T47D (cell line): ENCODE data around the gene RAB8B.

Experiments
- DNase-seq, 2 experiments: peaks; one replicate each; pipeline versions ENCODE4 v3.0.0 to v3.0.0-alpha.2; 2011 to 2012; ENCODE audit warnings: low read depth in 1 of 2, low spot score in 1 of 2
- JUND ChIP-seq: IDR thresholded peaks from 2 replicates; pipeline ENCODE4 v1.6.1; 2012; ENCODE audit warnings: low read depth
- in situ Hi-C: cut with HindIII; loops from 2 replicates; pipeline ENCODE4 v1.10.0; 2016; ENCODE audit warnings: low sequenced_read_pairs, low pct_unique_long_range_greater_than_20kb

The RAB8B gene

DNA sequence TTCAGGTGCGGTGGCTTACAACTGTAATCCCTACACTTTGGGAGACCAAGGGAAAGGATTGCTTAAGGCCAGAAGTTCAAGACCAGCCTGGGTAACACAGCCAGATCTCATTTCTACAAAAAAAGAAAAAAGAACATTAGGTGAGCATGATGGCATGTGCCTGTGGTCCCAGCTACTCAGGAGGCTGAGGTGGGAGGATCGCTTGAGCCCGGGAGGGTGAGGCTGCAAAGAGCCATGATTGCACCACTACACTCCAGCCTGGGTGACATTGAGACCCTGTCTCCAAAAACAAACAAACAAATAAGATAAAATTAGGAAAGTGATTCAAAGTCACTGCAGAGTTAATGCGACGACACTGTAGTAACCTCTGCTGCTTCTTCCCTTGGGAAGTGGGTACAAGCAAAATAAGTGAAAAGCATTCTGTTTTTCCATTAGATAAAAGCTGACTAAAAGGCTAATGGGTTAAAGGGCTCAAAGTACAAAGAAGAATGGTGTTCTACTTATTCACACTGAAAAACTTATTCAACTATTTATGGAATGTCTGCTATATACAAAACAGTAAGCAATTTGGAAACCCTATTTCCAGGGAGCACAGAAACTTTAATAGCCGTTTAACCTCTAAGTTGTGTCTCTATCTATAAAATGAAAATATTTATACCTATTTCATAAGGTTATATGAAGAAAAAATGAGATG lies 24.1 kb upstream of the RAB8B start:
- no peak for TF ChIP-seq JUND
- in situ Hi-C loops, result no loop called here
- DNase-seq, result no peak

DNA sequence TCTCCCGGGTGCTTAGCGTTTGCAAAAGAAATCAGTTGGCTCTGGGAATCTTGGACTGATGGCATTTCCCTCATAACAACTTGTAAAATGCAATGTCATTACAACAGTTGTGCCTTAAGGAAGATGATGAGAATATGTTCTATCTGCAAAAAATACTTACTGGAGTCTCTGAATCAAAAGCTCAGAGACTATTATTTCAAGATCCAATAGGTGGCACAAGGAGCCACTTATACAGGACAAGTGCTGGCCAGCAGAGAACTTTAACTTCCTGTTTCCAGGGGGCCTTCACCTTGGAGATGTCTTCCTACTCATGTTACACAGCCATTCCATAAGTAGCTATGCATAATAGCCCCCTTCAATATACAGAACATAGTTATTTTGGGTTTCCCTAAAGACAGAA lies 23.2 kb upstream of the RAB8B start:
- no peak for TF ChIP-seq JUND
- peak; percentile 23 to 57 for DNase-seq
- in situ Hi-C loops, result no loop called here

DNA sequence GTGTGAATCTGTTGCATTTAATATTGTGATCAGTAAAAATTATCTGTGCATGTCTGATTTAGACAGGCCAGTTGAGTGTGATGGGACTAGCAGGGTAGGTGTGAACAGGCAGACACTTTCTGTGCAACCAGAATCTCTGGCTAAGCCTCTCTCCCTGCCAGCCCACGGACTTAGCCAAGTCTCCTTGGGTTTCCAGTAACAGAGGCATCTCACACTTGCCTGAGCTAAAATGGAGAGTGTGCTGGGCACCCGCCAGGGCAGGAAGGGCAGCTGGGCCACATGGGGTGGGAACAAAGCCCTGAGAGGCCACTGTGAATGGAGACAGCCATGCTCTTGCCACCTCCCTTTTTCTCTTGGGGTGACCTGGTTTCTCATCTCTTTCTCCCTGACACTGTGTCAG lies 19.6 kb upstream of the RAB8B start:
- TF ChIP-seq JUND, result no peak
- in situ Hi-C loops, result no loop called here
- no peak for DNase-seq

DNA sequence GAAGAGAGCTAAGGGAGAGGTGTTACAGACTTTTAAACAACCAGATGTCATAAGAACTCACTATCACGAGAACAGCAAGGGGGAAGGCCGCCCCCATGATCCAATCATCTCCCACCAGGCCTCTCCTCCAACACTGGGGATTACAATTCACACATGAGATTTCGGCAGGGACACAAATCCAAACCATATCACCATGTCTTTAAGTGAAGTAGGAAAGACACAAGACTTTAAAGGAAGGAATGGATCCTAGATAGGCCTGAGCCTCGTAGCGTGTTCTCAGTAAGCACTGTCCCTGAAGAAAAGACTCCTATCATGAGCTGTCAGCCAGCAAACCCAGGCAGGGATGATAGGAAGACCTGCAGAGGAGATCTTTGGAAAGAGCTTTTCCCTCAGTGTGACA lies 17.0 kb upstream of the RAB8B start:
- DNase-seq, result no peak
- in situ Hi-C loops, result no loop called here
- TF ChIP-seq JUND, result no peak

DNA sequence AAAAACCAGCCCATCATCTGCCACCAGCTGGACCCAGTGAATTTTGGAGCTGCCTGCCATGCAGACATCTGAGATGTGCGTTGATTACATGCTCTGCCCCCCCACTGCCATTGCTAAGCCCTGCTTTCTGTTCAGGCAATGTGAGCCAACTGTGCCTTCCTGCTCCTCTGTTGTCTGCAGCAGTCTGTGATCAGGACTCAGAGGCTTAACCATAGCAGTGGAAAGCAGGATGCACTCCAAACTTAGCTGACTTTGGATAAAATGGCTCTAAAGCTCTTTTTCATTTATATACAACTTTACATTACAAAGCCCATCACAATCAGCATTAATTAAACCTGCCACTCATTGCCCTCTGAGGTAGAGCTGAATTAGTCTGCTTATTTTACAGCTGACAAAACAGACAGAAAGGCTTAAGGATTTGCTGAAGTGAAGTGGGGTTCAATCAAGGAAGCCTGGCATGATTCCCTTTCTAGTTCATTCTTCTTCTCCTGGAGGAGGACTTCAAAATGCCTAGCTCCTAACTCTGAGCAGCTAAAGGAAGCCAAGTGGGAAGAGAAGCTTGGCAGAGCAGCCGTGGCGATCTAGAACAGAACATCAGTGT lies 16.5 kb upstream of the RAB8B start:
- DNase-seq, result no peak
- in situ Hi-C loops, result no loop called here
- TF ChIP-seq JUND, result no peak

DNA sequence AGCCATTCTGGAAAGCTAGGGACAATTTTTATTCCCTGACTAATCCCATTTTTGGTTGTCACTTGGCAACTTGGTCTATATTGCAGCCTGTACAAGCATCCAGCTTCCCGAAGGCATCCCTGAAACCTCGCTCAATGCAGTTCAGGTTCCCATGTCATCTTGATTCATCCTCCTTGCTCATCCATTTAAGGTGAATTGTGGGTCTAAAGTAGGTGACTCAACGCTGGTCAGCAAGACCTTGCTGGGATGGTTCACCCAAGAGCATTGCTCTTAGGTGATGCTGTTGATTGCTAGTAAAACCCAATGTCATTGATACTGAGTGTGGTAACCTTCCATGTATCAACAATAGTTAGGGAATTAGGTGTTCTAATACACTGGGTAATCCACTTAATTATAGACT lies 13.1 kb upstream of the RAB8B start:
- no peak for TF ChIP-seq JUND
- in situ Hi-C loops, result no loop called here
- DNase-seq, result no peak

DNA sequence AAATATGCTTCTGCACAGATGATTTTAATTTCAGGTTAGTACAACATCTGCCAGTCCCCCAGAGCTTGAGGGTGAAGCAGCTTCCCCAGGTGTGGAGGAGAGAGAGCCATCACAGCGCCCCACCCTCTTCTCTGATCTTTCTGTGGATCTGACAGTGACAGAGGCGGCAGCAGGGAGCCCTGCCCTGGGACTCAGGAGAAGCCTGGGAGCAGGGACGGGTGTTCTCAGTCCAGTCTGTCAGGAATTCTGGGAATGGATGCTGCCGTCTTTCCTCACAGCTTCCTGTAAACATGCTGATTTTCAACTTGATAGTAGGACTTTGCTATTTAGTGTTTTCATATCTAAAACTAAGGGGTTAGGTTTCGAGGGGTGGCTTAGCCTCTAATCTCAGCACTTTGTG lies 11.4 kb upstream of the RAB8B start:
- no peak for TF ChIP-seq JUND
- in situ Hi-C loops, result no loop called here

DNA sequence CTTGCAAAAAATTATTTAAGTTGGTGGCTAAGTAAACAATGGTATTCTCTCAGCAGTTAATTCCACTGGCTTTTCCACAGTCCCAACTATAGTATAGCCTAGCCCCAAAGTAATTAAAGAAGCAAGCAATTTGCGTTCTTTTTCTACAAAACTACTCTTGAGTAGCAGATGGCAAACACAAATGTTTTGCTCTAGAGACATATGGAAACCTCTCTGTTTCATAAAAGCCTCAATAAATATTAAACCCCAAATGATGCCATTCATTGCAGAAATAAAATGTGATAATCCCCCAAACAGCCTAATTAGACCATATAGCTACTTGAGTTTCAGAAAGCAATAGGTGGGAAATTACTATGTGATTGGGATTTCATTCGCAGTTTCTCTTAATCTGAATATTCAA lies 8.7 kb upstream of the RAB8B start:
- no peak for TF ChIP-seq JUND
- in situ Hi-C loops, result no loop called here
- DNase-seq, result no peak

More for the DNA sequence above, 11.4 kb upstream of the RAB8B start:
- no peak for DNase-seq

DNA sequence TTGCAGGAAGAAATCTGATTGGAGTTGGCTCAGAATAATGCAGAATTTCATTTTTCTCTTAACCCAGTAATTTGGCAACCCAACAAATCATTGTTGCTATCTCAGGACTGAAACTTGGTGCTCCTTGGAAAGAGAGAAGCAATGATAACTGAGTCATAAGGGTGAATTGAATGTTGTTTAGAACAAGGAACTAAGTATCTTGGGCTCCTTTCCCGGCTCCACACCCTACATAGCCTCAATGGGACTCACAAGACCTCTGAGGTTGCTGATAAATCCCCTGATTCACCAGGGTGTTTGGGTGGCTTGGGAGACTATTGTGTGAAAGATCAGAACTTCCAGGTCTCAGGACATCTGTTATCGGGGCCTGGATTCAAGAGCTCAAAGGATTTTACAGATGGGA lies 7.8 kb upstream of the RAB8B start:
- DNase-seq, result no peak
- no peak for TF ChIP-seq JUND
- in situ Hi-C loops, result no loop called here

DNA sequence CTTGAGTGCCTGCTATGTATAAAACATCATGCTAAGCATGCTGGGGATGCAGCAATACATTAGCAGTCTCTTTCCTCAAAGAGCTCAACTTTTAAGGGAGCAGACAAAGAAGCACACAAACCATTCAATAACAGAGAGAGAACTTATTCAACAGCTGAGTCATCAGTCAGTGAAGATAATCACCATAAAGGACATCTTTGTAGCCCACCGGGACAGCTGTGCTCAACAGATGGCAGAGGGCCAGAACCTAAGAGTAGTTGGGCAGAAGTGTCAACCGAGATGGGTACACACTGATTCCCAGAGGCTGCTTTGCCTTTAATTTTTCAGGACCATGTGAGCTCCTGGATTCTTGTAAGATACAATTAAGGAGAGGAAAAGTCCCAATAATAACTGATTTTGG lies 4.2 kb upstream of the RAB8B start:
- no peak for DNase-seq
- in situ Hi-C loops, result no loop called here
- no peak for TF ChIP-seq JUND

DNA sequence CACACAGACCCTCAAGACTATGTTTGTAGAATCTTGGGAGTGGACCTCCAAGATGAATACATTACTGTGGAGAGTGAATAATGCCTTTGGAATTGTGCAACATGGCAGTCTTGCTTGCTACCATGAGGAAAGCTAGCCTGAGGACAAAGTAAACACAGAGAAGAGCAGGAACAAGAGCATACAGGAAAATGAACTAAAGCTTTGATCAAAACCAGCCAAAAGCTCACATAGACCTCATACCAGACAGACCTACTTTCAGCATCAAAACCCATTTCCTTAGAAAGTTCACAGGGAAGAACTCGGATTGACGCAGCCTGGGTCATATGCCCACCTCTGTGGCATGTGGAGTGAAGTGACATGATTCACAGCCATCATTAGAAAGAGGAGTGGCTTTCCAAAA lies 3.3 kb upstream of the RAB8B start:
- DNase-seq, result peak in 1 of 2 experiments; percentile 66
- no peak for TF ChIP-seq JUND
- in situ Hi-C loops, result no loop called here

DNA sequence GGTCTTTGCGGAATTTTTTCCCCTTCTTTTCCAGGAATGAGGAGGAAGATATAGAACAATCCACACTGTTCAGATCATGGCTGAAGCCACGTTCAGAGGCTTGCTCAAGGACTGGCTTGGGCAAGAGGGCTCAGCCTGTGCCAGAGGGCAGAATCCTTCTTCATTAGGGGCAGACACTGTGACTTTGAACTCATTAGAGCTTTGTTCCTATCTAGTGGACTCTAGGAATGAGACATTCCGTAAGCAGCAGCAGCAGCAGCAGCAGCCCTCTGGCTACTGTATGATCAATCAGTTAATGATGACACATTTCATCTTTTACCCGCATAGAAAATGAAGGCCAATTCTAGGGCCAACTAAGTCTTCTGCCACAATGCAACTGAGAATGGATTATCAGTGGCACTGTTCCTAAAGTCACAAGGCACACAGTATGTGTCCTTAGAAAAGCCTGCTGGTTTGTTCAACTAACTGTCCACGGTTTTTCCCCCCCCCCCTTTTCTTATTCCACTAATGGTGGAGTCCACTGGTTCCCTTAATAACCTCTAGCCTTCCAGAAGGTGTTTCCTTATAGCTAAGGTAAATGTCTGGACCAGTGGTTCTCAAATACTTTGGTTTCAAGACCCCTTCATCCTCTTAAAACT lies 1.7 kb upstream of the RAB8B start:
- no peak for TF ChIP-seq JUND
- in situ Hi-C loops, result no loop called here
- no peak for DNase-seq

DNA sequence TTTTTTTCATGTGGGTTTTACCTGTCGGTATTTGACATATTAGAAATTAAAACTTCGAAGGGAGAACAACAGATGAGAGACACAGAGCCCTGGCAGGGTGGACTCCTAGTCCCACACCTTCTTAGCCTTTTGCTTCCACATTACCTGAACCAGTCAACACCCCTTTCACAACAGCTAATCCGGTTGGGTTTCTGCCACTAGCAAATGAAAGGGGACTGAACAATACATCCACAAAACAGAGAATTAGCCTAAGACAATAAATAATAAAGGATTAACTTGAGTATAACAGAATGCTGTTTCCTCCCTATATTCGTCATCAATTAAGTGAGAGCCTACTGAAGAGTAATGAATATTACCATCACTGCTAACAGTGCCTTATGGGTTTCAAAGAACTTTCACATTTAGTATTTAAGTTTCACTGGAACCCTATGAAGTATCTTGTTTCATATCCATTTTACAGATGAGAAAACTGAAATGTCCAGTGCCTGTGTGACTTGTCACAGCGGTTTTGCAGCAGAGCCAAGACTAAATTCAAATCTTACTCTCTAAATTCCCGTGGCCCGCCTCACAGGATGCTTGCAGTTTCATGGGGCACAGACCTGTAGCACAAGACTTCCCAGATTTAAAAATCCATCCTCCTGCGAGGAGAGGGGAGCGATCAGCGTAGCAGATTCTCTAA lies 1.0 kb upstream of the RAB8B start:
- no peak for TF ChIP-seq JUND
- no peak for DNase-seq

More for the DNA sequence above, 1.0 kb upstream of the RAB8B start:
- in situ Hi-C loops, result no loop called here
